Tibial nerve (tissue), 4 donors: Measurements from ENCODE around the gene NCKAP1.

ENCODE experiments used
- CTCF ChIP-seq, 5 experiments: fragments of 200-600 bp in 3 of 5; fragments of 450-650 bp in 2 of 5; sonication (generic) in 3 of 5; IDR thresholded peaks; one replicate each; pipeline ENCODE4 v1.5.1; 2016 to 2019; ENCODE audit warnings: antibody characterized with exemption in 5 of 5, mild to moderate bottlenecking in 3 of 5, moderate library complexity in 2 of 5
- EP300 ChIP-seq, 2 donors: sonication (generic); formaldehyde crosslinking; IDR thresholded peaks; one replicate each; pipeline ENCODE4 v1.6.1; 2017; ENCODE audit warnings: antibody characterized with exemption in 2 of 2, mild to moderate bottlenecking in 1 of 2
- POLR2A ChIP-seq, 2 donors: fragments of 450-650 bp; IDR thresholded peaks; one replicate each; pipeline ENCODE4 v1.6.1; 2017; ENCODE audit warnings: antibody characterized with exemption in 2 of 2, mild to moderate bottlenecking in 2 of 2, moderate library complexity in 2 of 2

GRCh38 chr2:182970486-182970885 lies 67.8 kb downstream of the NCKAP1 start:
- TF ChIP-seq POLR2A (IDR thresholded peaks at IDR 0.05) = no peak
- no peak for TF ChIP-seq CTCF (IDR thresholded peaks at IDR 0.05)
- no peak for TF ChIP-seq EP300 (IDR thresholded peaks at IDR 0.05)
